Testis (tissue), 3 donors: Measurements from ENCODE around the gene DDX19B. TPM values are rescaled to one million over a fixed set of nuclear protein-coding genes. Genes with fewer than 3 reads are reported as not detected.
"Not testable (repeated sequence)": the region's sequence is repeated elsewhere in the genome, so short reads cannot be mapped to it uniquely, and the experiment has no call there.

ENCODE experiments used
- DNase-seq: peaks from one replicate; pipeline ENCODE4 v3.0.0-alpha.2; 2019
- H3K27ac ChIP-seq, 2 donors: fragments of 200-600 bp; sonication (generic); one replicate each; pipeline ENCODE4 v1.5.1; 2019
- H3K27me3 ChIP-seq: fragments of 200-600 bp; sonication (generic); one replicate; pipeline ENCODE4 v1.5.1; 2019
- H3K36me3 ChIP-seq: fragments of 200-600 bp; sonication (generic); one replicate; pipeline ENCODE4 v1.5.1; 2017; ENCODE audit warnings: low read depth; ENCODE audit errors: missing control alignments
- H3K4me1 ChIP-seq: fragments of 200-600 bp; sonication (generic); one replicate; pipeline ENCODE4 v1.5.1; 2019
- H3K4me3 ChIP-seq, 2 donors: fragments of 200-600 bp; sonication (generic); one replicate each; pipeline ENCODE4 v1.5.1; 2017 to 2019
- H3K9me3 ChIP-seq: fragments of 200-600 bp; sonication (generic); one replicate; pipeline ENCODE4 v1.5.1; 2017
- CTCF ChIP-seq, 3 experiments: fragments of 450-650 bp in 2 of 3; fragments of 200-600 bp in 1 of 3; sonication (generic) in 1 of 3; IDR thresholded peaks; one replicate each; pipeline ENCODE4 v1.5.1; 2016 to 2019; ENCODE audit warnings: antibody characterized with exemption in 3 of 3, mild to moderate bottlenecking in 2 of 3, moderate library complexity in 1 of 3
- POLR2A ChIP-seq: fragments of 450-650 bp; IDR thresholded peaks from one replicate; pipeline ENCODE4 v1.6.1; 2017; ENCODE audit warnings: antibody characterized with exemption, mild to moderate bottlenecking, moderate library complexity
- WGBS, 2 donors: methylation state at CpG; one replicate each; pipeline ENCODE4 v1.1.5; 2018; 5-methylcytosine and 5-hydroxymethylcytosine counted together
- intact Hi-C: fragments of 100-400 bp; cut with DNase I; formaldehyde crosslinking; loops from one replicate; pipeline ENCODE4 v1.15.1; 2023; ENCODE audit warnings: low total_unique reads
- polyA plus RNA-seq: library from polyadenylated mRNA; stranded (reverse); fragments of 350-450 nt; fragmentation: Illumina TruSeq; extraction: RNeasy Lipid Tissue Mini Kit (QIAGEN cat#74804); gene quantifications from one replicate; pipeline ENCODE4 v1.2.3, GENCODE V29; 2014; ENCODE audit warnings: low read depth, low replicate concordance; ENCODE audit not compliant: insufficient read depth
- total RNA-seq, 2 donors: library from RNA; depleted of rRNA; stranded (reverse); fragments of >200 nt; gene quantifications; one replicate each; pipeline ENCODE4 v1.2.3, GENCODE V29; 2016

Gene DDX19B
- total and polyA plus RNA-seq, 3 donors from 2014 or later, result 59.5 to 123 (median 80.2) TPM

- H3K27ac ChIP-seq, result no peak overlapping the region
- no peak overlapping the region for H3K4me3 ChIP-seq
- 93 to 96% methylated on average over 2 of the region's 2 CpGs for WGBS, 2 donors
- intact Hi-C loops, result no loop called here
- no peaks in the 10 kb centered on the region for H3K27me3 ChIP-seq
- DNase-seq, result no peak
- no peaks in the 10 kb centered on the region for H3K9me3 ChIP-seq
- H3K36me3 ChIP-seq, result no peaks in the 10 kb centered on the region
- TF ChIP-seq CTCF (IDR thresholded peaks at IDR 0.05) (no peak), POLR2A (no peak)
- H3K4me1 ChIP-seq, result peaks cover 16% of the 10 kb centered on the region
Measured at GRCh38 chr16:70349783-70350182, 50.8 kb downstream of the DDX19B start.

GRCh38 chr16:70359552-70359951 lies 60.6 kb downstream of the DDX19B start:
- no peaks in the 10 kb centered on the region for H3K36me3 ChIP-seq
- no peak overlapping the region for H3K27ac ChIP-seq
- no peaks in the 10 kb centered on the region for H3K9me3 ChIP-seq
- WGBS, 2 donors, result 91 to 92% methylated on average over 7 of the region's 7 CpGs
- intact Hi-C loops, result no loop called here
- H3K4me1 ChIP-seq, result no peaks in the 10 kb centered on the region
- H3K27me3 ChIP-seq, result no peaks in the 10 kb centered on the region
- DNase-seq, result no peak
- no peak overlapping the region for H3K4me3 ChIP-seq
- TF ChIP-seq POLR2A (no peak), CTCF (IDR thresholded peaks at IDR 0.05) (no peak)

- Histone ChIP-seq H3K27me3 (no peaks in the 10 kb centered on the region), H3K27ac (no peak overlapping the region), H3K9me3 (no peaks in the 10 kb centered on the region), H3K4me3 (no peak overlapping the region), H3K4me1 (no peaks in the 10 kb centered on the region), H3K36me3 (no peaks in the 10 kb centered on the region)
- TF ChIP-seq CTCF (IDR thresholded peaks at IDR 0.05) (no peak), POLR2A (no peak)
- WGBS, 2 donors, result 79 to 91% methylated on average over 3 to 5 of the region's 5 CpGs
- intact Hi-C loops, result no loop called here
- DNase-seq, result no peak
Measured at GRCh38 chr16:70364399-70364798, 65.4 kb downstream of the DDX19B start.

- H3K36me3 ChIP-seq, H3K4me3 ChIP-seq, H3K9me3 ChIP-seq, H3K27ac ChIP-seq, H3K27me3 ChIP-seq, H3K4me1 ChIP-seq, intact Hi-C loops: not testable (repeated sequence)
- 39 to 43% methylated on average over 10 of the region's 10 CpGs for WGBS, 2 donors
- TF ChIP-seq CTCF (IDR thresholded peaks at IDR 0.05), result peak; percentile 49 to 54 (median 52)
- peak; percentile 32 for DNase-seq
Measured at GRCh38 chr16:70370145-70370544, 71.2 kb downstream of the DDX19B start.

- intact Hi-C loops, result no loop called here
- no peaks in the 10 kb centered on the region for H3K36me3 ChIP-seq
- no peak for DNase-seq
- TF ChIP-seq POLR2A (no peak), CTCF (IDR thresholded peaks at IDR 0.05) (no peak)
- no peaks in the 10 kb centered on the region for H3K27me3 ChIP-seq
- 91 to 96% methylated on average over 10 of the region's 10 CpGs for WGBS, 2 donors
- no peaks in the 10 kb centered on the region for H3K4me1 ChIP-seq
- H3K27ac ChIP-seq, result no peak overlapping the region
- no peaks in the 10 kb centered on the region for H3K9me3 ChIP-seq
- H3K4me3 ChIP-seq, result no peak overlapping the region
Measured at GRCh38 chr16:70370924-70371323, 71.9 kb downstream of the DDX19B start.
